BLaER1 treated with 17β-estradiol and CSF1 and Interleukin-3, amounts not matched to agents 10 nM and 100 nM (cell line): ENCODE results near the gene PNMA8C.

ENCODE experiments used
- H3K27ac ChIP-seq, 11 experiments: shearing (Covaris generic); formaldehyde crosslinking; 2 replicates each; pipeline ENCODE4 v1.8.1; 2022
- H3K27me3 ChIP-seq, 11 experiments: shearing (Covaris generic); formaldehyde crosslinking; 2 replicates each; pipeline ENCODE4 v1.8.1; 2022
- H3K36me3 ChIP-seq, 11 experiments: shearing (Covaris generic); formaldehyde crosslinking; 2 replicates each; pipeline ENCODE4 v1.8.1; 2022
- H3K4me1 ChIP-seq, 10 experiments: shearing (Covaris generic); formaldehyde crosslinking; 2 replicates each; pipeline ENCODE4 v1.8.1; 2022
- H3K4me2 ChIP-seq, 11 experiments: shearing (Covaris generic); formaldehyde crosslinking; 2 replicates each; pipeline ENCODE4 v1.8.1; 2022
- H3K4me3 ChIP-seq, 10 experiments: shearing (Covaris generic); formaldehyde crosslinking; 2 replicates each; pipeline ENCODE4 v1.8.1; 2022
- H3K9ac ChIP-seq, 11 experiments: shearing (Covaris generic); formaldehyde crosslinking; 2 replicates each; pipeline ENCODE4 v1.8.1; 2022
- H3K9me3 ChIP-seq, 11 experiments: shearing (Covaris generic); formaldehyde crosslinking; replicated peaks in 1 of 11; 2 replicates each; pipeline ENCODE4 v1.8.1; 2022
- H4K20me1 ChIP-seq, 11 experiments: shearing (Covaris generic); formaldehyde crosslinking; 2 replicates each; pipeline ENCODE4 v1.8.1; 2022
- Cebpa-rat ChIP-seq, 11 experiments: shearing (Covaris generic); IDR thresholded peaks; 2 replicates each; pipeline ENCODE4 v1.8.1; 2022

The PNMA8C gene

DNA sequence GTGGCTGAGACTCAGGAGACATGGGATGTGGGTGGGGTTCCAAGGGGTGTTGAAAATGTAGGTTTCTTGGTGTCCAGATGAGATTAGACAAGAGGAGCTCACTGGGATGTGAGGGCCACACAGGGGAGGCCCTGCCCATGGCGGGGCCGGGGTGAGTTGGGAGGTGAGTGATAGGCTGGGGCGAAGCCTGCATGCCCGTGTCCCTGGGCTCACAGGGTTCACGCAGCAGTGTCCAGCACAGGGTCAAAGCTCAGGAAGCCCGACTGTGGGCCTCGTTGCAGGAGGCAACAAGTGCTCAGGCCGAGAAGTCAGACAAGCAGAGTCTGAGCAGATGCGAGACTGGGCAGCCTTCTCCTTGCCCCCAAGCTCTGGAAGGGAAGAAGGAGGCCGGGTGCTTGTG lies 42.6 kb downstream of the PNMA8C start:
- Histone ChIP-seq H3K4me1 (peaks cover 12 to 39% (median 27%) of the 10 kb centered on the region in 10 experiments), H3K9ac (0 out of 22 replicates have a peak overlapping the region, but pooled peaks of 1 of the 11 experiments have one; percentile 10), H3K27me3 (no peaks in the 10 kb centered on the region), H3K9me3 (no peaks in the 10 kb centered on the region), H3K4me2 (peak overlapping the region in 1 of 11 experiments; percentile 20; a peak in 1 of 22 replicates), H3K27ac (peak overlapping the region in 2 of 11 experiments; percentile 4 to 33; a peak in 2 of 22 replicates), H3K36me3 (peaks cover 97 to 100% (median 99%) of the 10 kb centered on the region in 11 experiments), H3K4me3 (no peak overlapping the region), H4K20me1 (peaks cover 0 to 71% (median 14%) of the 10 kb centered on the region in 11 experiments; a peak in 15 of 22 replicates)
- TF ChIP-seq Cebpa-rat (IDR thresholded peaks at IDR 0.05), result no peak

DNA sequence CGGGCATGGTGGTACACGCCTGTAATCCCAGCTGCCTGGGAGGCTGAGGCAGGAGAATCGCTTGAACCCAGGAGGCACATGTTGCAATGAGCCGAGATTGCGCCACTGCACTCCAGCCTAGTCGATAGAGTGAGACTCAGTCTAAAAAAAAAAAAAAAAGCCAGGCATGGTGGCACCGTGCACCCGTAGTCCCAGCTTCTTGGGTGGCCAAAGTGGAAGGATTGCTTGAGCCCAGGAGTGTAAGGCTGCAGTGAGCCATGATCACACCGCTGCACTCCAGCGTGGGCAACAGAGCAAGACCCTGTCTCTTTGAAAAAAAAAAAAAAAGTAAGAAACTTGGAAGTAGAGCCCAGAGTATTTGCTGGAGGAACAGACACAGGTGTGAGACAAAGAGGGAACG lies 43.1 kb downstream of the PNMA8C start:
- Histone ChIP-seq H3K4me3 (no peak overlapping the region), H3K4me1 (peaks cover 7 to 36% (median 22%) of the 10 kb centered on the region in 10 experiments), H3K9me3 (no peaks in the 10 kb centered on the region), H4K20me1 (peaks cover 0 to 67% (median 14%) of the 10 kb centered on the region in 11 experiments; a peak in 15 of 22 replicates), H3K36me3 (peaks cover 97 to 100% (median 99%) of the 10 kb centered on the region in 11 experiments), H3K27ac (peak overlapping the region in 2 of 11 experiments; percentile 4 to 33; a peak in 2 of 22 replicates), H3K4me2 (peak overlapping the region in 1 of 11 experiments; percentile 20; a peak in 3 of 22 replicates), H3K9ac (peak overlapping the region in 1 of 11 experiments; percentile 10; a peak in 1 of 22 replicates), H3K27me3 (no peaks in the 10 kb centered on the region)
- no peak for TF ChIP-seq Cebpa-rat (IDR thresholded peaks at IDR 0.05)

DNA sequence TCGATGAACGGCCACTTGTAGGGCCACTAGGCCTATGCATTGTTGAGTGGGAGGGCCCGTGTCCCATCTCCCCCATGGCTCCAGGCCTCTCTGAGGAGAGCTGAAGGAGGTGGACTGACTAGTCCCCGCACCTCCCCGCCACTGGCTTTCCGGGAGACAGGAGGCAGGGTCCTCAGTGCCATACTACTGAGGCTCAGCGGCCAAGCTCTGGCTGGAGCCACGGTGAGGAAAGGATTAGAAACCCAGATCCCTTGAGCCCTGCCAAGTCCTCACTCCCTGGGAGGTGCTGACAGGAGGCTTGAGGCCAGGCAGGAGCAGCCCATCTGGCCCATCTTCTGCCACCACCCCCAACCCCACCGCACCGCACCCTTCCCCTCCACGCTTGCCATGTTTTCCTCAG lies 44.3 kb downstream of the PNMA8C start:
- no peak for TF ChIP-seq Cebpa-rat (IDR thresholded peaks at IDR 0.05)
- peaks cover 0 to 64% (median 27%) of the 10 kb centered on the region in 11 experiments; a peak in 16 of 22 replicates for H4K20me1 ChIP-seq
- H3K27ac ChIP-seq, result no peak overlapping the region
- H3K27me3 ChIP-seq, result no peaks in the 10 kb centered on the region
- no peak overlapping the region for H3K9ac ChIP-seq
- H3K4me3 ChIP-seq, result no peak overlapping the region
- H3K36me3 ChIP-seq, result peaks cover 97 to 100% (median 100%) of the 10 kb centered on the region in 11 experiments
- H3K4me2 ChIP-seq, result no peak overlapping the region
- peaks cover 0 to 39% (median 21%) of the 10 kb centered on the region in 10 experiments; a peak in 14 of 20 replicates for H3K4me1 ChIP-seq
- H3K9me3 ChIP-seq, result no peaks in the 10 kb centered on the region

DNA sequence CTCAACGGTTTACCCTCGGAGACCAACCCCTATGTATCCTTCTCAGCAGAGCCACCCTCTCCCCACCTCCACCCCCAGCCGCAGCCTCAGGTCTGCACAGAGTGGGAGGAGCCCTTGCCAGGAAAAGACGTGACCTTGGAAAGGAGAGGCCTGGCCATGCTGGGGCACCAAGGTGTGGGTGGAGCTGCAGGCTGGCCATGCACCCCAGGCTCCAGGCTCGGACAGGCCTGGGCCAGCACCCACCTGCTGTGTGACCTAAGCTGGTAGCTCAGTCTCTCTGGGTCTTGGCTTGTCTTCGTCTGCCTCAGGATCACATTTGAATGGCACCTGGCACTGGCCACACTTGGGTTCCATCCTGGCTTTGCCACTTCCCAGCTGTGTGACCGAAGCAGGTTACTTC lies 44.9 kb downstream of the PNMA8C start:
- no peak for TF ChIP-seq Cebpa-rat (IDR thresholded peaks at IDR 0.05)
- Histone ChIP-seq H3K4me1 (peaks cover 0 to 45% (median 26%) of the 10 kb centered on the region in 10 experiments; a peak in 14 of 20 replicates), H3K4me2 (no peak overlapping the region), H3K27ac (no peak overlapping the region), H3K9me3 (no peaks in the 10 kb centered on the region), H3K27me3 (no peaks in the 10 kb centered on the region), H3K4me3 (no peak overlapping the region), H3K36me3 (peaks cover 97 to 100% (median 100%) of the 10 kb centered on the region in 11 experiments), H3K9ac (no peak overlapping the region), H4K20me1 (peaks cover 0 to 68% (median 30%) of the 10 kb centered on the region in 11 experiments; a peak in 17 of 22 replicates)

DNA sequence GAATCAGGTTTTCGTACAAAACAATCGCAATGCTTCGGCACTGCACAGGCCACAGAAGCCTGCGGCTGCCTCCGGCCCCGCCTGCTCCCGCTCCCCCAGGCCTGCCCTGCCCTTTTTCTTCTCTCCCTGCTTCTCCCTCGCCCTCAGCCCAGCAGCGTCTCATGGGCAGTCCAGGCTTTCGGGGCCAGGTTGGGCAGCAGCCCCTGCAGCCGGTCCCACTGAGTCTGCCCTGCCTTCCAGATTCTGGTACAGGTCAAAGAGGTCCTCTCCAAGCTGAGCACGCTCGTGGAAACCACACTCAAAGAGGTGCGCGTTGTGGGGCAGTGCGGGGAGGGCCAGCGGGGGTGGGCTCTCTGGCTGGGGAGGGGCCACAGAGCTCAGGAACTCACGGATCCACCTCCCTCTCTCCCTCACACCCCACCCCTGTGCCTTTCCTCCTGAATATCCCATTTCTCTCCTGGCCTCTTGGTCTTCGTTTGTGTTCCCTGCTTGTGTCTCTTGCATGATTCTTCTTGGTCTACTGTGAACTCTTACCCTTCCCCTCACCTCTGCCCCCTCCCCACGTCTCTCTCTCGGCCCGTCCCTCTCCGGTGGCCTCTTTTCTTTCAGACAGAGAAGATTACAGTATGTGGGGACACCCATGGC lies 45.4 kb downstream of the PNMA8C start:
- H3K4me2 ChIP-seq, result no peak overlapping the region
- no peak overlapping the region; a peak in 1 of 22 replicates for H3K9ac ChIP-seq
- H4K20me1 ChIP-seq, result peaks cover 0 to 68% (median 35%) of the 10 kb centered on the region in 11 experiments; a peak in 17 of 22 replicates
- no peak overlapping the region for H3K27ac ChIP-seq
- H3K4me1 ChIP-seq, result peaks cover 0 to 45% (median 27%) of the 10 kb centered on the region in 10 experiments; a peak in 14 of 20 replicates
- no peak overlapping the region for H3K4me3 ChIP-seq
- no peak for TF ChIP-seq Cebpa-rat (IDR thresholded peaks at IDR 0.05)
- no peaks in the 10 kb centered on the region for H3K27me3 ChIP-seq
- no peaks in the 10 kb centered on the region for H3K9me3 ChIP-seq
- peaks cover 97 to 100% (median 100%) of the 10 kb centered on the region in 11 experiments for H3K36me3 ChIP-seq

DNA sequence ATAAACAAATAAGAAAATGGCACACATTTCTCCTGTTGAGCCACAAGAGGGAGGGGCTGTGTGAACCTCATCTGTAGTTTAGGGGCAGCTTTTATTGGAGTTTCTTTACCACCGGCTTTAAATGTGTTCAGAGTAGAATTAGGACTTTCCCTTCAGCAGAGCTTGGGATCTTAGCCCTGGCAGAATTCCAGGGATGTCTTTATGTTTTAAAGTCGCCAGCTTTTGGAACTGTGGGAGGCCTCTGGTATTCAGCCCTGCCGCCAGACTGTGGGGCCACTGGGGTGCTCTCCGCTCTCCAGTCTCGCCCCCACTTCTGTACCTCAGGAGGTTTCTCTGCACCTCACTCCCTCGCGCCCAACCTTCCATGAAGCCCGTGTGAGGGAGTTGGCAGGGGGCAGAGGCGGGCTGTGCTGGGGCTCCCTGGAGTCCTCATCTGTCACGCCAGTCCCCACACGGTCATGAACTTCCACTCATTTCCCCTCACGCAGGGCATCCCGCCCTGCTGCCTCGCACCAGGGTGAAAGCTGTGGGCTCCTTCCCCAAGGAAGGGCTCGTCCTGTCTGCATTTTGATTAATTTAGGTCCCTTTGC lies 46.9 kb downstream of the PNMA8C start:
- Histone ChIP-seq H3K27me3 (no peaks in the 10 kb centered on the region), H3K4me2 (peak overlapping the region in 3 of 11 experiments; percentile 16 to 47 (median 28); a peak in 5 of 22 replicates), H3K9ac (peak overlapping the region in 6 of 11 experiments; percentile 6 to 56 (median 18); a peak in 4 of 22 replicates), H3K36me3 (peaks cover 97 to 100% (median 100%) of the 10 kb centered on the region in 11 experiments), H3K4me3 (no peak overlapping the region), H3K27ac (peak overlapping the region in 2 of 11 experiments; percentile 6 to 24; a peak in 1 of 22 replicates), H3K9me3 (no peaks in the 10 kb centered on the region), H4K20me1 (peaks cover 0 to 67% (median 40%) of the 10 kb centered on the region in 11 experiments; a peak in 18 of 22 replicates), H3K4me1 (peaks cover 0 to 45% (median 27%) of the 10 kb centered on the region in 10 experiments; a peak in 14 of 20 replicates)
- TF ChIP-seq Cebpa-rat (IDR thresholded peaks at IDR 0.05), result no peak

DNA sequence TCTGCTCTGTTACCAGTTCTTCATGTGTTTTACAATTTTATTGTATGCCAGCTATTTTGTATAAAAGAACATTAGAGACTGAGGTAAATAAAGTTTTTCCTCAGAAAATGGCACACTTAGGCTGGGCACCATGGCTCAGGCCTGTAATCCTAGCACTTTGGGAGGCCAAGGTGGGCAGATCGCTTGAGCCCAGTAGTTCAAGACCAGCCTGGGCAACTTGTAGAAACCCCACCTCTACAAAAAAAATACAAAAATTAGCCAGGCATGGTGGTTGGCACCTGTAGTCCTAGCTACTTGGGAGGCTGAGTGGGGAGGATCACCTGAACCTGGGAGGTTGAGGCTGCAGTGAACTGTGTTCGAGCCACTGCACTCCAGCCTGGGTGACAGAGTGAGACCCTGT lies 47.4 kb downstream of the PNMA8C start:
- Histone ChIP-seq H3K9me3 (no peaks in the 10 kb centered on the region), H3K27ac (no peak overlapping the region), H3K27me3 (no peaks in the 10 kb centered on the region), H3K4me2 (peak overlapping the region in 2 of 11 experiments; percentile 16 to 47; a peak in 3 of 22 replicates), H4K20me1 (peaks cover 0 to 72% (median 44%) of the 10 kb centered on the region in 11 experiments; a peak in 18 of 22 replicates), H3K4me1 (peaks cover 0 to 45% (median 27%) of the 10 kb centered on the region in 10 experiments; a peak in 14 of 20 replicates), H3K4me3 (no peak overlapping the region), H3K36me3 (peaks cover 98 to 100% (median 100%) of the 10 kb centered on the region in 11 experiments), H3K9ac (no peak overlapping the region)
- no peak for TF ChIP-seq Cebpa-rat (IDR thresholded peaks at IDR 0.05)

DNA sequence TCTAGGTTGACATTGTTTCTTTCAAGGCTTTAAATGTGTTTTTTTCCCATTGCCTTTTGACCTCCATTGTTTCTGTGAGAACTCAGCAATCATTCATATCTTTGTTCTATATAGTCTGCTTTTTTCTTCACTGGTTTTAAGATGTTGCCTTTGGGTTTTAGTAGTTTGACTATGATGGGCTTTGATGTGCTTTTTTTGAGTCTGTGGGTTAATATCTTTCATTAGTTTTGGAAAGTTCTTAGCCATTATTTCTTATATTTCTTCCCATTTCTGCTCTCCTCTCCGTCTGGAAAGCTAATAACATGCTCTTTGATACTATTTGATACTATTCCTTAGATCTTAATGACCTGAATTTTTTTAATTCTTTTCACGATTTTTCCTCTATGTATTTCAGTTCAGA lies 48.0 kb downstream of the PNMA8C start:
- Histone ChIP-seq H3K27me3 (no peaks in the 10 kb centered on the region), H3K4me1 (peaks cover 0 to 41% (median 25%) of the 10 kb centered on the region in 10 experiments; a peak in 14 of 20 replicates), H3K4me3 (no peak overlapping the region), H3K9me3 (no peaks in the 10 kb centered on the region), H3K36me3 (peaks cover 98 to 100% (median 100%) of the 10 kb centered on the region in 11 experiments), H3K27ac (no peak overlapping the region), H3K4me2 (peak overlapping the region in 2 of 11 experiments; percentile 27 to 56; a peak in 3 of 22 replicates), H4K20me1 (peaks cover 0 to 72% (median 47%) of the 10 kb centered on the region in 11 experiments; a peak in 18 of 22 replicates), H3K9ac (no peak overlapping the region)
- TF ChIP-seq Cebpa-rat (IDR thresholded peaks at IDR 0.05), result no peak
